ENCODE results near the gene SEPTIN8.

DNA sequence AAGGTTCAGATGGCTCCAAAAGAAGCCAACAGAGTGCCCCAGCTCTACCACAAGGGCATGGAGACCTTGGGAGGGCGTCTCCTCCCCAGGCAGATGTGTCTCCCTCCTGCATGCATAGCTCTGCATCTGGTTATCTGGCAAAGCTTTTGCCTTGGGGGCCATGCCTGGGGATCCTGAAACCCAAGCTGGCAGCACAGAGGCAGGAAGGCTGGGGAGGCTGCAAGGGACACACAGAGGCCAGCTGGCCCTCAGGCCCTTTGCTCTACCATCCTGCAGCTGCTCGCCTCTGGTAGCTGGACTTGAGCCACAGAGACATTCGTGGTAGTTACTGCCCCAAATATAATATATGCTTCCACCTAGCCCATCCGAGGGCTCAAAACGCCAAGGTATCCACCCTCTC is 3.9 kb downstream of the SEPTIN8 start:
- TF ChIP-seq, protein P1, sequence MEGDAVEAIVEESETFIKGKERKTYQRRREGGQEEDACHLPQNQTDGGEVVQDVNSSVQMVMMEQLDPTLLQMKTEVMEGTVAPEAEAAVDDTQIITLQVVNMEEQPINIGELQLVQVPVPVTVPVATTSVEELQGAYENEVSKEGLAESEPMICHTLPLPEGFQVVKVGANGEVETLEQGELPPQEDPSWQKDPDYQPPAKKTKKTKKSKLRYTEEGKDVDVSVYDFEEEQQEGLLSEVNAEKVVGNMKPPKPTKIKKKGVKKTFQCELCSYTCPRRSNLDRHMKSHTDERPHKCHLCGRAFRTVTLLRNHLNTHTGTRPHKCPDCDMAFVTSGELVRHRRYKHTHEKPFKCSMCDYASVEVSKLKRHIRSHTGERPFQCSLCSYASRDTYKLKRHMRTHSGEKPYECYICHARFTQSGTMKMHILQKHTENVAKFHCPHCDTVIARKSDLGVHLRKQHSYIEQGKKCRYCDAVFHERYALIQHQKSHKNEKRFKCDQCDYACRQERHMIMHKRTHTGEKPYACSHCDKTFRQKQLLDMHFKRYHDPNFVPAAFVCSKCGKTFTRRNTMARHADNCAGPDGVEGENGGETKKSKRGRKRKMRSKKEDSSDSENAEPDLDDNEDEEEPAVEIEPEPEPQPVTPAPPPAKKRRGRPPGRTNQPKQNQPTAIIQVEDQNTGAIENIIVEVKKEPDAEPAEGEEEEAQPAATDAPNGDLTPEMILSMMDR (IDR thresholded peaks at IDR 0.05; ENCODE audit: low read depth, low read length): no peak
- TF ChIP-seq EZH2phosphoT487 (IDR thresholded peaks at IDR 0.05; ENCODE audit: low read depth): no peak
